Thyroid gland (tissue), 4 donors: ENCODE measurements around the gene NAALADL2.

Experiments used
- POLR2A ChIP-seq, 2 donors: fragments of 450-650 bp; IDR thresholded peaks; one replicate each; pipeline ENCODE4 v1.6.1; 2017; ENCODE audit warnings: antibody characterized with exemption in 2 of 2, mild to moderate bottlenecking in 2 of 2, moderate library complexity in 1 of 2
- TF ChIP-seq, protein P1 (sequence below), 6 experiments: fragments of 200-600 bp in 3 of 6; fragments of 450-650 bp in 3 of 6; sonication (generic) in 3 of 6; IDR thresholded peaks; one replicate each; pipeline ENCODE4 v1.5.1; 2016 to 2019; ENCODE audit warnings: antibody characterized with exemption in 6 of 6, mild to moderate bottlenecking in 2 of 6, inconsistent platforms in 1 of 6, moderate library complexity in 1 of 6

GRCh38 chr3:175118382-175118941 is 259.3 kb downstream of the NAALADL2 start:
- TF ChIP-seq POLR2A (IDR thresholded peaks at IDR 0.05): no peak
- TF ChIP-seq, protein P1, sequence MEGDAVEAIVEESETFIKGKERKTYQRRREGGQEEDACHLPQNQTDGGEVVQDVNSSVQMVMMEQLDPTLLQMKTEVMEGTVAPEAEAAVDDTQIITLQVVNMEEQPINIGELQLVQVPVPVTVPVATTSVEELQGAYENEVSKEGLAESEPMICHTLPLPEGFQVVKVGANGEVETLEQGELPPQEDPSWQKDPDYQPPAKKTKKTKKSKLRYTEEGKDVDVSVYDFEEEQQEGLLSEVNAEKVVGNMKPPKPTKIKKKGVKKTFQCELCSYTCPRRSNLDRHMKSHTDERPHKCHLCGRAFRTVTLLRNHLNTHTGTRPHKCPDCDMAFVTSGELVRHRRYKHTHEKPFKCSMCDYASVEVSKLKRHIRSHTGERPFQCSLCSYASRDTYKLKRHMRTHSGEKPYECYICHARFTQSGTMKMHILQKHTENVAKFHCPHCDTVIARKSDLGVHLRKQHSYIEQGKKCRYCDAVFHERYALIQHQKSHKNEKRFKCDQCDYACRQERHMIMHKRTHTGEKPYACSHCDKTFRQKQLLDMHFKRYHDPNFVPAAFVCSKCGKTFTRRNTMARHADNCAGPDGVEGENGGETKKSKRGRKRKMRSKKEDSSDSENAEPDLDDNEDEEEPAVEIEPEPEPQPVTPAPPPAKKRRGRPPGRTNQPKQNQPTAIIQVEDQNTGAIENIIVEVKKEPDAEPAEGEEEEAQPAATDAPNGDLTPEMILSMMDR (IDR thresholded peaks at IDR 0.05): no peak
